HFF-Myc (cell line): ENCODE measurements around the gene TNNC1.

Source experiments
- DNase-seq: peaks from one replicate; pipeline ENCODE4 v3.0.0-alpha.2; 2011; ENCODE audit warnings: low read depth; ENCODE audit errors: extremely low read depth
- H3K4me3 ChIP-seq: replicated peaks from 2 replicates; pipeline ENCODE4 v1.5.1; 2011; ENCODE audit warnings: low read depth, mild to moderate bottlenecking, control low read depth, low read length
- CTCF ChIP-seq: IDR thresholded peaks from 2 replicates; pipeline ENCODE4 v1.5.1; 2012; ENCODE audit warnings: mild to moderate bottlenecking, low read depth, low read length, control low read depth; ENCODE audit errors: missing control alignments

The TNNC1 gene

GRCh38 chr3:52468336-52468735 is 14.5 kb upstream of the TNNC1 start:
- TF ChIP-seq CTCF: no peak
- H3K4me3 ChIP-seq: no peak overlapping the region
- DNase-seq: no peak

- no peak for TF ChIP-seq CTCF
Measured at GRCh38 chr3:52463416-52463815, 9.6 kb upstream of the TNNC1 start.

GRCh38 chr3:52461874-52462273 is 8.0 kb upstream of the TNNC1 start:
- no peak for TF ChIP-seq CTCF
- H3K4me3 ChIP-seq: no peak overlapping the region
- no peak for DNase-seq

More at GRCh38 chr3:52463416-52463815, 9.6 kb upstream of the TNNC1 start:
- no peak overlapping the region for H3K4me3 ChIP-seq
- DNase-seq: no peak

GRCh38 chr3:52458770-52459545 is 5.1 kb upstream of the TNNC1 start:
- no peak overlapping the region for H3K4me3 ChIP-seq
- no peak for TF ChIP-seq CTCF
- no peak for DNase-seq

- H3K4me3 ChIP-seq: no peak overlapping the region
- TF ChIP-seq CTCF: no peak
- DNase-seq: no peak
Measured at GRCh38 chr3:52458031-52458760, 4.4 kb upstream of the TNNC1 start.

GRCh38 chr3:52456800-52457183 is 3.0 kb upstream of the TNNC1 start:
- no peak for DNase-seq
- TF ChIP-seq CTCF: no peak
- H3K4me3 ChIP-seq: peak overlapping the region; percentile 89
